ENCODE measurements around the gene GPR39.
A peak's percentile ranks its signal among the peaks of the same experiment; 100 is the strongest.

Gene GPR39

GRCh38 chr2:132573444-132574007 lies 156.9 kb downstream of the GPR39 start:
- no peak for DNase-seq

GRCh38 chr2:132577686-132578085 lies 161.1 kb downstream of the GPR39 start:
- DNase-seq = peak; percentile 69

- DNase-seq = no peak
Measured at GRCh38 chr2:132581591-132581990, 165.0 kb downstream of the GPR39 start.

GRCh38 chr2:132581991-132582738 lies 165.6 kb downstream of the GPR39 start:
- no peak for DNase-seq

- DNase-seq = no peak
Measured at GRCh38 chr2:132583666-132584360, 167.2 kb downstream of the GPR39 start.

GRCh38 chr2:132584976-132585817 lies 168.6 kb downstream of the GPR39 start:
- no peak for DNase-seq

- DNase-seq = no peak
Measured at GRCh38 chr2:132586101-132586511, 169.5 kb downstream of the GPR39 start.

GRCh38 chr2:132586835-132587234 lies 170.2 kb downstream of the GPR39 start:
- no peak for DNase-seq

- no peak for DNase-seq
Measured at GRCh38 chr2:132588576-132588975, 172.0 kb downstream of the GPR39 start.

GRCh38 chr2:132589111-132589830 lies 172.7 kb downstream of the GPR39 start:
- no peak for DNase-seq

- no peak for DNase-seq
Measured at GRCh38 chr2:132589966-132590365, 173.4 kb downstream of the GPR39 start.

GRCh38 chr2:132593171-132593570 lies 176.6 kb downstream of the GPR39 start:
- no peak for DNase-seq

GRCh38 chr2:132595186-132595585 lies 178.6 kb downstream of the GPR39 start:
- no peak for DNase-seq

GRCh38 chr2:132595693-132596092 lies 179.1 kb downstream of the GPR39 start:
- DNase-seq = no peak

- no peak for DNase-seq
Measured at GRCh38 chr2:132597166-132597565, 180.6 kb downstream of the GPR39 start.

- DNase-seq = no peak
Measured at GRCh38 chr2:132597831-132598230, 181.2 kb downstream of the GPR39 start.

GRCh38 chr2:132598536-132598935 lies 181.9 kb downstream of the GPR39 start:
- no peak for DNase-seq

- no peak for DNase-seq
Measured at GRCh38 chr2:132599556-132599955, 183.0 kb downstream of the GPR39 start.

- no peak for DNase-seq
Measured at GRCh38 chr2:132604561-132604960, 188.0 kb downstream of the GPR39 start.

- no peak for DNase-seq
Measured at GRCh38 chr2:132605236-132606180, 188.9 kb downstream of the GPR39 start.

- DNase-seq = no peak
Measured at GRCh38 chr2:132606649-132607048, 190.0 kb downstream of the GPR39 start.
